Vagina (tissue), 2 donors: ENCODE results near the gene TMTC2.

Source experiments
- POLR2A ChIP-seq, 2 donors: fragments of 450-650 bp; IDR thresholded peaks; one replicate each; pipeline ENCODE4 v1.6.1; 2017; ENCODE audit warnings: antibody characterized with exemption in 2 of 2, mild to moderate bottlenecking in 2 of 2, moderate library complexity in 2 of 2
- POLR2AphosphoS5 ChIP-seq, 2 donors: sonication (generic); formaldehyde crosslinking; IDR thresholded peaks; one replicate each; pipeline ENCODE4 v1.9.0; 2017; ENCODE audit warnings: antibody characterized with exemption in 2 of 2, mild to moderate bottlenecking in 2 of 2, low read depth in 1 of 2; ENCODE audit not compliant: insufficient read depth in 1 of 2
- TF ChIP-seq, protein P1 (sequence below), 3 experiments: fragments of 450-650 bp in 2 of 3; fragments of 200-600 bp in 1 of 3; sonication (generic) in 1 of 3; IDR thresholded peaks; one replicate each; pipeline ENCODE4 v1.5.1; 2017 to 2019; ENCODE audit warnings: antibody characterized with exemption in 3 of 3, mild to moderate bottlenecking in 2 of 3, moderate library complexity in 2 of 3

DNA sequence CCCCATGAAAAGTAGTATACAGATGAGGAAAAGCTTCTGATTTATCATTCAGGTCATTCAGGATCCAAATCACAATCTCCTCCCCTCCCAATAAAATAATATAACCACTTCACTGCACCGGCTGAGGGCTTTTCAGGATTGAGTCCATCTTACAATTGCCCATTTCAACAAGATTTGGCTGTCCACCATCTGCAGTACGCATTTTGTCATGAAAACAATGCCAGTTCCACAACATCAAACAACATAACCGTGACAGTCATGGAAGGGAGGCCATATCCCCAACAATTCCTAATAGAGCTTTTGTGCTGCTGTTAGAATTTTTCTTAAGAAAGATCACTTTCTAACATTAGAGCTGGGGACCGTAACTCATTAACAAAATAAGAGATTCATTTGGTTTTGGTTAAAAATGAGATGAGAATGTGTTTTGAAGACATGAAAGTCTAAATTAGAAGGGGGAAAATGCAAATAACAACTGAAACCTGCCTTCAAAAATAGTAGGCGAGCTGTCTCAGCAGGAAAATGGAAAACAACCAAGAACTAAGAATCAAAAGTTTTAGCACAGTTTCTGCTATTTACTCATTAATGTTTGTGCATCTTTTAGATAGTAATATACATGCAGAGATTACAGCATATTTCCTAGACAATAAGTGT lies 38.3 kb upstream of the TMTC2 start:
- TF ChIP-seq, protein P1, sequence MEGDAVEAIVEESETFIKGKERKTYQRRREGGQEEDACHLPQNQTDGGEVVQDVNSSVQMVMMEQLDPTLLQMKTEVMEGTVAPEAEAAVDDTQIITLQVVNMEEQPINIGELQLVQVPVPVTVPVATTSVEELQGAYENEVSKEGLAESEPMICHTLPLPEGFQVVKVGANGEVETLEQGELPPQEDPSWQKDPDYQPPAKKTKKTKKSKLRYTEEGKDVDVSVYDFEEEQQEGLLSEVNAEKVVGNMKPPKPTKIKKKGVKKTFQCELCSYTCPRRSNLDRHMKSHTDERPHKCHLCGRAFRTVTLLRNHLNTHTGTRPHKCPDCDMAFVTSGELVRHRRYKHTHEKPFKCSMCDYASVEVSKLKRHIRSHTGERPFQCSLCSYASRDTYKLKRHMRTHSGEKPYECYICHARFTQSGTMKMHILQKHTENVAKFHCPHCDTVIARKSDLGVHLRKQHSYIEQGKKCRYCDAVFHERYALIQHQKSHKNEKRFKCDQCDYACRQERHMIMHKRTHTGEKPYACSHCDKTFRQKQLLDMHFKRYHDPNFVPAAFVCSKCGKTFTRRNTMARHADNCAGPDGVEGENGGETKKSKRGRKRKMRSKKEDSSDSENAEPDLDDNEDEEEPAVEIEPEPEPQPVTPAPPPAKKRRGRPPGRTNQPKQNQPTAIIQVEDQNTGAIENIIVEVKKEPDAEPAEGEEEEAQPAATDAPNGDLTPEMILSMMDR (IDR thresholded peaks at IDR 0.05): no peak
- TF ChIP-seq POLR2AphosphoS5 (IDR thresholded peaks at IDR 0.05; ENCODE audit: insufficient read depth in 1 of 2, low read depth in 1 of 2) (no peak), POLR2A (IDR thresholded peaks at IDR 0.05) (no peak)
